Thymus (tissue), 11 donors: ENCODE results near the gene ADRA1B. TPM values are rescaled to one million over a fixed set of nuclear protein-coding genes. Genes with fewer than 3 reads are reported as not detected.

Experiments used
- DNase-seq, 9 donors: peaks; one replicate each; pipeline ENCODE4 v3.0.0-alpha.2; 2013; ENCODE audit warnings: low spot score in 9 of 9, low read depth in 6 of 9, missing footprints in 1 of 9
- H3K27ac ChIP-seq, 2 donors: one replicate each; pipeline ENCODE4 v1.5.1; 2013; ENCODE audit warnings: control low read depth in 1 of 2, low read depth in 1 of 2, low read length in 1 of 2, mild to moderate bottlenecking in 1 of 2, moderate library complexity in 1 of 2
- H3K27me3 ChIP-seq, 2 donors: one replicate each; pipeline ENCODE4 v1.5.1; 2013; ENCODE audit warnings: low read length in 1 of 2; ENCODE audit not compliant: control insufficient read depth in 2 of 2, insufficient read depth in 1 of 2
- H3K36me3 ChIP-seq, 2 donors: one replicate each; pipeline ENCODE4 v1.5.1; 2013; ENCODE audit warnings: low read length in 1 of 2, mild to moderate bottlenecking in 1 of 2, moderate library complexity in 1 of 2; ENCODE audit not compliant: control insufficient read depth in 2 of 2, insufficient read depth in 2 of 2
- H3K4me1 ChIP-seq, 2 donors: one replicate each; pipeline ENCODE4 v1.5.1; 2013; ENCODE audit warnings: low read length in 2 of 2; ENCODE audit not compliant: control insufficient read depth in 2 of 2, insufficient read depth in 2 of 2
- H3K4me3 ChIP-seq, 2 donors: one replicate each; pipeline ENCODE4 v1.5.1; 2013; ENCODE audit warnings: low read length in 2 of 2, control low read depth in 1 of 2, mild to moderate bottlenecking in 1 of 2
- H3K9me3 ChIP-seq, 2 donors: one replicate each; pipeline ENCODE4 v1.5.1; 2013; ENCODE audit warnings: low read length in 1 of 2, mild to moderate bottlenecking in 1 of 2; ENCODE audit not compliant: control insufficient read depth in 2 of 2, insufficient read depth in 1 of 2
- WGBS: extraction: QIAGEN DNeasy Blood & Tissue Kit; methylation state at CpG from one replicate; pipeline ENCODE4 v1.1.7; 2013; 5-methylcytosine and 5-hydroxymethylcytosine counted together
- polyA plus RNA-seq: library from polyadenylated mRNA; stranded (reverse); fragments of 200-250 nt; gene quantifications from one replicate; pipeline ENCODE4 v1.2.3, GENCODE V29; 2013
- total RNA-seq: library from RNA; stranded (reverse); fragments of 120-200 nt; gene quantifications from one replicate; pipeline ENCODE4 v1.2.4, GENCODE V29; 2013
- donor health status: healthy.

The ADRA1B gene
- total and polyA plus RNA-seq, 2 donors: 0.09 to 0.18 TPM

DNA sequence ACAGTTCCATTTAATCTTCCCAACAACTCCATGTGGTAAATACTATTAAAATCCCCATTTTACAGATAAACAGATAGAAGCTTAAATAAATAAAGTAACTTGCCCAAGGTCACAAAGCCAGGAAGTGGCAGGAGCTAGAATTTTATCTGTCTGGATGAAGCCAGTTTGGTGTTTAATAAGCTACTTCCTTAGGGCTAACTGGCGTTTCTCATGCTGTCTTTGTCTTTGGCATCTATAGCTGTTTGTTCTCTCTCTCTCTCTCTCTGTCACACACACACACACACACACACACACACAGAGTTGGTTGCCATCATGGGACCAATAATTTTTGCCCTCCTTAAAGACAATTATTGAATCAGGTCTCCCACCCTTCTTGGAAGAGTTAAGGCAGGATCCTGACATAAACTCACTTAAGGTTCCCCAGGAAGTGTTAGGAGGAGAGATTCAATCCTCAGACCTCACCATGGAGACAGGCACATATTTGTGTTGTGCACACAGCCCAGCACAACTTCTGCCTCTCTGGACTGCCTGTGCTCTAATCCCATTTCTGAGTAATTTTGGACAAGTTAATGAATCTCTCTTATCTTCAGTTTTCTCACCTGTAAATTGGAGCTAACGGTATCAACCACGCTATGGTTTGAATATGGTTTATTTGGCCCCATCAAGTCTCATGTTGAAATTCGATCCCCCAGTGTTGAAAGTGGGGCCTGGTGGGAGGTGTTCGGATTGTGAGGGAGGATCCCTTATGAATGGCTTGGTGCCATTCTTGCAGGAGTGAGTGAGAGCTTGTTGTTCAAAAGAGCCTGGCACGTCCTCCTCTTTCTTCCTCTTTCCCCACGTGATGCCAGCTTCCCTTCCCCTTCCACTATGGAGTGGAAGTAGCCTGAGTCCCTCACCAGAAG, 8.3 kb upstream of the ADRA1B start:
- Histone ChIP-seq H3K27me3 (peaks cover 0 to 4% of the 10 kb centered on the region in 2 donors), H3K9me3 (no peaks in the 10 kb centered on the region), H3K27ac (no peak overlapping the region)

DNA sequence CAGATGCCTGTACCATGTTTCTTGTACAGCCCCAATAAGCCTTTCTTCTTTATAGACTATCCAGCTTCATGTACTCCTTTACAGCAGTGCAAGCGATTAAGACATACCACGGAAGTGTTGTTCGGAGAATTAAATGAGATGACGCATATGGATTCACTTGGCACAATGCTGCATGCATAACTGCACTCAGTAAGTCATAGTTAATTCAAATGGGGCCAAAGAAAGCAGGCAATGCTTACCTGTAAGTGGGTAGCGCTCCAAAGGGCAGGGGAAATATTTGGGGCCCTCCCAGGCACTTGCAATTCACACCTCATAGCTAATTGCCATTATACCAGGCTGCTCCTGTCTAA, 7.7 kb upstream of the ADRA1B start:
- 76% methylated on average over 5 of the region's 5 CpGs for WGBS
- H3K27me3 ChIP-seq: peaks cover 0 to 4% of the 10 kb centered on the region in 2 donors
- H3K36me3 ChIP-seq: no peaks in the 10 kb centered on the region
- H3K27ac ChIP-seq: no peak overlapping the region
- H3K4me3 ChIP-seq: no peak overlapping the region
- no peaks in the 10 kb centered on the region for H3K4me1 ChIP-seq
- no peak for DNase-seq
- no peaks in the 10 kb centered on the region for H3K9me3 ChIP-seq

More for the DNA sequence above, 8.3 kb upstream of the ADRA1B start:
- Histone ChIP-seq H3K4me1 (no peaks in the 10 kb centered on the region), H3K4me3 (no peak overlapping the region), H3K36me3 (no peaks in the 10 kb centered on the region)
- WGBS: 82% methylated on average over 7 of the region's 7 CpGs
- DNase-seq: no peak

DNA sequence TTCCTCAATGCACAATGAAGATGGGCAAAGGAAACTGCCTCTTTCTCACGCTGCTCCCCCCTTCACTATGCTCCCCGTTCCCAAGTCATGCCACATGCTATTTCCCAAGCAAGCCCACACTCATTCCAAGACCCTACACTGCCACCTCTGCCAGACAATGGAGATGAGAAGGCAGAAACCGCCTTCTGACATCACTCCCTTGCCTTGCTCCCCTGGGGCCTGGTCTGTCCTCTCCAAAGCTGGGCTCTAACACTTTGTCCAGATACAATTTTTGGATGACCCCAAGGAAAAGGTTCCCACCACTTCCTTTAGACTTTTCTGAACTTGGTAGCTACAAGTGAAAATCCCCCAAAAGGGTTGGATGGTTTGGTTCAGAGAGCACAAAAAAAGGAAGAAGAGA, 7.2 kb upstream of the ADRA1B start:
- Histone ChIP-seq H3K27ac (no peak overlapping the region), H3K4me1 (no peaks in the 10 kb centered on the region), H3K9me3 (no peaks in the 10 kb centered on the region), H3K4me3 (no peak overlapping the region), H3K36me3 (no peaks in the 10 kb centered on the region), H3K27me3 (peaks cover 0 to 6% of the 10 kb centered on the region in 2 donors)
- no peak for DNase-seq
- WGBS: 94% methylated on average over 3 of the region's 3 CpGs

GRCh38 chr5:159910207-159910842, 6.0 kb upstream of the ADRA1B start:
- no peaks in the 10 kb centered on the region for H3K9me3 ChIP-seq
- H3K36me3 ChIP-seq: no peaks in the 10 kb centered on the region
- WGBS: 99% methylated on average over 5 of the region's 5 CpGs
- no peak for DNase-seq
- H3K27me3 ChIP-seq: peaks cover 0 to 18% of the 10 kb centered on the region in 2 donors
- H3K27ac ChIP-seq: no peak overlapping the region
- no peak overlapping the region for H3K4me3 ChIP-seq
- no peaks in the 10 kb centered on the region for H3K4me1 ChIP-seq

GRCh38 chr5:159910843-159911229, 5.4 kb upstream of the ADRA1B start:
- Histone ChIP-seq H3K4me3 (no peak overlapping the region), H3K36me3 (no peaks in the 10 kb centered on the region), H3K27ac (no peak overlapping the region), H3K27me3 (peaks cover 3 to 23% of the 10 kb centered on the region in 2 donors), H3K9me3 (no peaks in the 10 kb centered on the region), H3K4me1 (peaks cover 0 to under 1% of the 10 kb centered on the region in 2 donors)
- no peak for DNase-seq
- WGBS: 82% methylated on average over 2 of the region's 2 CpGs

GRCh38 chr5:159911349-159911748, 4.9 kb upstream of the ADRA1B start:
- Histone ChIP-seq H3K36me3 (no peaks in the 10 kb centered on the region), H3K4me1 (peaks cover 0 to 3% of the 10 kb centered on the region in 2 donors), H3K9me3 (no peaks in the 10 kb centered on the region), H3K4me3 (no peak overlapping the region), H3K27ac (no peak overlapping the region), H3K27me3 (peaks cover 8 to 28% of the 10 kb centered on the region in 2 donors)
- DNase-seq: no peak
- 97% methylated on average over 4 of the region's 4 CpGs for WGBS

GRCh38 chr5:159912033-159912800, 4.1 kb upstream of the ADRA1B start:
- Histone ChIP-seq H3K9me3 (no peaks in the 10 kb centered on the region), H3K27me3 (peaks cover 14 to 37% of the 10 kb centered on the region in 2 donors), H3K36me3 (no peaks in the 10 kb centered on the region), H3K27ac (no peak overlapping the region), H3K4me3 (no peak overlapping the region), H3K4me1 (peaks cover 0 to 6% of the 10 kb centered on the region in 2 donors)
- WGBS: 91% methylated on average over 4 of the region's 4 CpGs
- no peak for DNase-seq

DNA sequence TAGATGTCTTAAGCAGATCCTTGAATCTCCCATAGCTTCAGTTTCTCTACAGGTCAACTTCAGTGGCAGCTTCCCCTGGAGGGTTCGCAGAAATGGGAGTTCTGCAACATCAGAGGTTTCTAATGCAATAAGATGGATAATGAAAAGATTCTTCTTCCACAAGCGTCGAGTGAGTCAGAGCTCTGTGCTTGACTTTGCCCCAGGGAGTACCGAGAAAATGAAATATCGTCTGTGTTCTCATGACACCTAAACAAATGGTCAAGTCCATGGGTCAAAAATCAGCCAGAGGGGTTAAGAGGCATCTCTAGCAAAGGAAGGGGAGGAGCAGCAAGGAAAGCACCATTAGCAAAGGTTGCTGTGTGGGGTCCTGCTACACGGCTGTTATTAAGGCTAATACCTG, 3.2 kb upstream of the ADRA1B start:
- Histone ChIP-seq H3K9me3 (no peaks in the 10 kb centered on the region), H3K36me3 (no peaks in the 10 kb centered on the region), H3K4me1 (peaks cover 0 to 6% of the 10 kb centered on the region in 2 donors), H3K27ac (no peak overlapping the region), H3K27me3 (peaks cover 14 to 45% of the 10 kb centered on the region in 2 donors), H3K4me3 (no peak overlapping the region)
- WGBS: 91% methylated on average over 6 of the region's 6 CpGs
- no peak for DNase-seq

DNA sequence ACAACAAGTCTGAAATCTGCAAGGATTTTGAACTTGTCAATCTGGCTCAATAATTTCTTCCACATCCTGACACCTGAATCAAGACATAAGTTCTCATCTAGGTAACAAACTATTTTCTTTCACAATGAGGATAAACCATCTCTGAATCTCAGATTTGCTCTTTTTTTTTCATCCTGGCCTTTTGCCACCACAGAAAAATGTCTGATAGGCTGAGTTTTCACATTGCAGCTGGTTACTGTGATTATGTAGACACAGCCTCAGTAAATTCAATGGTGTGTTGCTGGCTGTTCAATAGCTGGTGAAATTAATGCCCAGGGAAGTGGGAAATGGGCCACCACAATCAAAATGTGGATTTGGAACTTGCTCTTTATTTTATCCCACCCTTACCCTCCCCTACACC, 2.8 kb upstream of the ADRA1B start:
- Histone ChIP-seq H3K9me3 (no peaks in the 10 kb centered on the region), H3K4me3 (no peak overlapping the region), H3K27me3 (peaks cover 14 to 49% of the 10 kb centered on the region in 2 donors), H3K27ac (no peak overlapping the region), H3K36me3 (no peaks in the 10 kb centered on the region), H3K4me1 (peaks cover 0 to 6% of the 10 kb centered on the region in 2 donors)
- no peak for DNase-seq
